ES-I3 (cell line): Measurements from ENCODE around the gene ENGASE.

ENCODE experiments used
- H3K36me3 ChIP-seq: 2 replicates; pipeline ENCODE4 v1.6.1; 2013; ENCODE audit warnings: mild to moderate bottlenecking, low read length, control low read depth, moderate library complexity; ENCODE audit not compliant: insufficient read depth
- H3K4me1 ChIP-seq: 2 replicates; pipeline ENCODE4 v1.6.1; 2013; ENCODE audit warnings: mild to moderate bottlenecking, control low read depth, low read length; ENCODE audit not compliant: insufficient read depth
- H3K9ac ChIP-seq: 2 replicates; pipeline ENCODE4 v1.6.1; 2013; ENCODE audit warnings: low read depth, mild to moderate bottlenecking, low read length, moderate library complexity
- H3K9me3 ChIP-seq: 2 replicates; pipeline ENCODE4 v1.6.1; 2013; ENCODE audit warnings: mild to moderate bottlenecking, low read length, moderate library complexity; ENCODE audit not compliant: control insufficient read depth, insufficient read depth

ENGASE gene

GRCh38 chr17:79127534-79128135 is 53.0 kb downstream of the ENGASE start:
- Histone ChIP-seq H3K9ac (no peak overlapping the region), H3K9me3 (no peaks in the 10 kb centered on the region), H3K4me1 (no peaks in the 10 kb centered on the region), H3K36me3 (no peaks in the 10 kb centered on the region)

GRCh38 chr17:79129523-79129922 is 54.9 kb downstream of the ENGASE start:
- no peaks in the 10 kb centered on the region for H3K4me1 ChIP-seq
- no peaks in the 10 kb centered on the region for H3K36me3 ChIP-seq
- H3K9me3 ChIP-seq = no peaks in the 10 kb centered on the region
- no peak overlapping the region for H3K9ac ChIP-seq

- Histone ChIP-seq H3K4me1 (no peaks in the 10 kb centered on the region), H3K9me3 (no peaks in the 10 kb centered on the region), H3K9ac (no peak overlapping the region), H3K36me3 (no peaks in the 10 kb centered on the region)
These were observed 56.1 kb downstream of the ENGASE start for GRCh38 chr17:79130536-79131273.

GRCh38 chr17:79131274-79131635 is 56.6 kb downstream of the ENGASE start:
- Histone ChIP-seq H3K4me1 (no peaks in the 10 kb centered on the region), H3K9me3 (no peaks in the 10 kb centered on the region), H3K9ac (no peak overlapping the region), H3K36me3 (no peaks in the 10 kb centered on the region)

- Histone ChIP-seq H3K4me1 (no peaks in the 10 kb centered on the region), H3K9ac (no peak overlapping the region), H3K36me3 (no peaks in the 10 kb centered on the region), H3K9me3 (no peaks in the 10 kb centered on the region)
These were observed 57.1 kb downstream of the ENGASE start for GRCh38 chr17:79131701-79132100.

- no peak overlapping the region for H3K9ac ChIP-seq
- H3K9me3 ChIP-seq = no peaks in the 10 kb centered on the region
- no peaks in the 10 kb centered on the region for H3K4me1 ChIP-seq
- H3K36me3 ChIP-seq = no peaks in the 10 kb centered on the region
These were observed 57.8 kb downstream of the ENGASE start for GRCh38 chr17:79132271-79133064.

GRCh38 chr17:79133214-79133613 is 58.6 kb downstream of the ENGASE start:
- Histone ChIP-seq H3K9me3 (no peaks in the 10 kb centered on the region), H3K36me3 (no peaks in the 10 kb centered on the region), H3K4me1 (no peaks in the 10 kb centered on the region), H3K9ac (no peak overlapping the region)

- H3K9ac ChIP-seq = no peak overlapping the region
- H3K9me3 ChIP-seq = no peaks in the 10 kb centered on the region
- H3K4me1 ChIP-seq = no peaks in the 10 kb centered on the region
- H3K36me3 ChIP-seq = no peaks in the 10 kb centered on the region
These were observed 59.4 kb downstream of the ENGASE start for GRCh38 chr17:79133985-79134384.

- H3K36me3 ChIP-seq = no peaks in the 10 kb centered on the region
- no peak overlapping the region for H3K9ac ChIP-seq
- H3K9me3 ChIP-seq = no peaks in the 10 kb centered on the region
- no peaks in the 10 kb centered on the region for H3K4me1 ChIP-seq
These were observed 60.4 kb downstream of the ENGASE start for GRCh38 chr17:79135011-79135410.

GRCh38 chr17:79135628-79136405 is 61.2 kb downstream of the ENGASE start:
- Histone ChIP-seq H3K36me3 (no peaks in the 10 kb centered on the region), H3K4me1 (no peaks in the 10 kb centered on the region), H3K9me3 (no peaks in the 10 kb centered on the region), H3K9ac (no peak overlapping the region)
